Activated CD4-positive, alpha-beta T cell treated with anti-CD3 and anti-CD28 coated beads, Interleukin-2, amount 50 U/mL, for 16 hours (primary cell): ENCODE results near the gene SPPL3.
A peak's percentile ranks its signal among the peaks of the same experiment; 100 is the strongest.

Source experiments
- DNase-seq: peaks from one replicate; pipeline ENCODE4 v3.0.0-alpha.2; 2020

SPPL3 gene

GRCh38 chr12:120718055-120718454, 186.1 kb downstream of the SPPL3 start:
- no peak for DNase-seq

GRCh38 chr12:120713861-120714482, 190.2 kb downstream of the SPPL3 start:
- peak; percentile 89 for DNase-seq

- no peak for DNase-seq
These were observed 191.5 kb downstream of the SPPL3 start for GRCh38 chr12:120712610-120713009.
